RWPE2 (cell line): ENCODE results near the gene LHFPL2.
"Not testable (repeated sequence)": the region's sequence is repeated elsewhere in the genome, so short reads cannot be mapped to it uniquely, and the experiment has no call there.

ENCODE experiments used
- ATAC-seq: fragments of 200-7000 bp; cut with Tn5 transposase; 3 replicates; pipeline ENCODE4 v1.9.1; 2021; ENCODE audit warnings: low read depth
- DNase-seq: peaks from one replicate; pipeline ENCODE4 v3.0.0-alpha.2; 2020; ENCODE audit warnings: low spot score
- H3K27ac ChIP-seq: fragments of 450-650 bp; 2 replicates; pipeline ENCODE4 v1.5.1; 2017; ENCODE audit warnings: mild to moderate bottlenecking; ENCODE audit not compliant: poor library complexity, severe bottlenecking
- H3K27me3 ChIP-seq: fragments of 250-450 bp; sonication (Bioruptor Pico); 2 replicates; pipeline ENCODE4 v1.5.1; 2021; ENCODE audit warnings: mild to moderate bottlenecking, moderate library complexity; ENCODE audit not compliant: insufficient read depth, poor library complexity, severe bottlenecking
- H3K36me3 ChIP-seq: fragments of 250-450 bp; sonication (Bioruptor Pico); 2 replicates; pipeline ENCODE4 v1.5.1; 2020; ENCODE audit warnings: low read depth, mild to moderate bottlenecking, moderate library complexity
- H3K4me1 ChIP-seq: fragments of 250-450 bp; sonication (Bioruptor Pico); 2 replicates; pipeline ENCODE4 v1.5.1; 2021; ENCODE audit warnings: mild to moderate bottlenecking, moderate library complexity; ENCODE audit not compliant: insufficient read depth, poor library complexity, severe bottlenecking
- H3K4me3 ChIP-seq: fragments of 250-450 bp; sonication (Bioruptor Pico); 2 replicates; pipeline ENCODE4 v1.5.1; 2021; ENCODE audit warnings: mild to moderate bottlenecking, moderate library complexity; ENCODE audit not compliant: severe bottlenecking
- H3K9me3 ChIP-seq: fragments of 250-450 bp; sonication (Bioruptor Pico); 2 replicates; pipeline ENCODE4 v1.5.1; 2021; ENCODE audit warnings: mild to moderate bottlenecking, moderate library complexity; ENCODE audit not compliant: severe bottlenecking
- CTCF ChIP-seq: fragments of 450-650 bp; IDR thresholded peaks from one replicate; pipeline ENCODE4 v1.5.1; 2017; ENCODE audit warnings: mild to moderate bottlenecking, moderate library complexity; ENCODE audit not compliant: poor library complexity, severe bottlenecking

Gene LHFPL2

GRCh38 chr5:78690253-78690972 is 41.8 kb upstream of the LHFPL2 start:
- H3K4me3 ChIP-seq, result no peak overlapping the region
- DNase-seq (no peak), ATAC-seq (no peak; the same call in 2 of the 3 replicates)
- no peaks in the 10 kb centered on the region for H3K9me3 ChIP-seq
- H3K36me3 ChIP-seq, result no peaks in the 10 kb centered on the region
- no peak overlapping the region for H3K27ac ChIP-seq
- H3K4me1 ChIP-seq, result no peaks in the 10 kb centered on the region
- no peaks in the 10 kb centered on the region for H3K27me3 ChIP-seq
- TF ChIP-seq CTCF, result no peak

GRCh38 chr5:78689540-78690252 is 41.1 kb upstream of the LHFPL2 start:
- Histone ChIP-seq H3K9me3 (no peaks in the 10 kb centered on the region), H3K36me3 (no peaks in the 10 kb centered on the region), H3K27ac (no peak overlapping the region), H3K27me3 (no peaks in the 10 kb centered on the region), H3K4me3 (no peak overlapping the region), H3K4me1 (no peaks in the 10 kb centered on the region)
- no peak for TF ChIP-seq CTCF
- ATAC-seq (no peak), DNase-seq (no peak)

- H3K27ac ChIP-seq, H3K4me3 ChIP-seq, H3K4me1 ChIP-seq, DNase-seq, ATAC-seq, H3K9me3 ChIP-seq, H3K36me3 ChIP-seq, H3K27me3 ChIP-seq: not testable (repeated sequence)
Measured at GRCh38 chr5:78687514-78687913, 38.9 kb upstream of the LHFPL2 start.

GRCh38 chr5:78683905-78684304 is 35.3 kb upstream of the LHFPL2 start:
- H3K27ac ChIP-seq, H3K4me1 ChIP-seq, DNase-seq, H3K27me3 ChIP-seq, H3K36me3 ChIP-seq, ATAC-seq, H3K9me3 ChIP-seq, H3K4me3 ChIP-seq: not testable (repeated sequence)

GRCh38 chr5:78679905-78680304 is 31.3 kb upstream of the LHFPL2 start:
- no peak for DNase-seq
- Histone ChIP-seq H3K27ac (no peak overlapping the region), H3K4me3 (no peak overlapping the region), H3K9me3 (peaks cover 2% of the 10 kb centered on the region), H3K27me3 (no peaks in the 10 kb centered on the region), H3K36me3 (no peaks in the 10 kb centered on the region), H3K4me1 (peaks cover 17% of the 10 kb centered on the region)
- no peak for ATAC-seq
- TF ChIP-seq CTCF, result no peak
